H1 (cell line): ENCODE measurements around the gene CDKN2A. TPM values are rescaled to one million over a fixed set of nuclear protein-coding genes. Genes with fewer than 3 reads are reported as not detected.

ENCODE experiments used
- CTCF ChIA-PET: fragments of 300-600 bp; sonication (Branson Sonifier 250); formaldehyde crosslinking; loops from one replicate; lab custom pipeline; 2021; ENCODE audit not compliant: partially characterized antibody; lab: Charles Lee
- POLR2A ChIA-PET: fragments of 300-600 bp; sonication (Branson Sonifier 250); formaldehyde crosslinking; loops from one replicate; lab custom pipeline; 2021; ENCODE audit warnings: inconsistent platforms; ENCODE audit not compliant: partially characterized antibody; lab: Charles Lee
- DNase-seq, 2 experiments: peaks; one replicate each; pipeline versions ENCODE4 v3.0.0 to v3.0.0-alpha.2; 2010 to 2022; ENCODE audit warnings: low spot score in 2 of 2, low read depth in 1 of 2, mixed read lengths in 1 of 2
- FAIRE-seq: peaks from 2 replicates; lab custom pipeline; 2011; peaks lifted over from hg19 to GRCh38; lab: Jason Lieb, UNC
- H2AFZ ChIP-seq: 2 replicates; pipeline ENCODE4 v1.8.1; 2012; ENCODE audit warnings: low read length, inconsistent platforms
- H2AK5ac ChIP-seq: 2 replicates; pipeline ENCODE4 v1.6.1; 2013; ENCODE audit warnings: low read depth, low read length
- H2BK120ac ChIP-seq: replicated peaks from 2 replicates; pipeline ENCODE3; 2013; ENCODE audit warnings: low read depth, low read length, inconsistent platforms
- H2BK12ac ChIP-seq: 2 replicates; pipeline ENCODE4 v1.6.1; 2013; ENCODE audit warnings: low read depth, low read length
- H2BK15ac ChIP-seq: 2 replicates; pipeline ENCODE4 v1.6.1; 2013; ENCODE audit warnings: low read length
- H2BK20ac ChIP-seq: 2 replicates; pipeline ENCODE4 v1.6.1; 2013; ENCODE audit warnings: low read length
- H2BK5ac ChIP-seq: 2 replicates; pipeline ENCODE4 v1.6.1; 2013; ENCODE audit warnings: low read depth, low read length
- H3K14ac ChIP-seq: 2 replicates; pipeline ENCODE4 v1.6.1; 2013; ENCODE audit warnings: inconsistent platforms; ENCODE audit not compliant: insufficient read length
- H3K18ac ChIP-seq: 2 replicates; pipeline ENCODE4 v1.6.1; 2013; ENCODE audit warnings: low read length; ENCODE audit errors: extremely low read depth
- H3K23ac ChIP-seq: 2 replicates; pipeline ENCODE4 v1.6.1; 2013; ENCODE audit warnings: inconsistent platforms; ENCODE audit not compliant: insufficient read length
- H3K23me2 ChIP-seq: 2 replicates; pipeline ENCODE4 v1.6.1; 2013; ENCODE audit warnings: low read depth, low read length
- H3K27ac ChIP-seq: 2 replicates; pipeline ENCODE4 v1.6.1; 2011; ENCODE audit warnings: low read depth, low read length, inconsistent platforms
- H3K27me3 ChIP-seq, 4 experiments: replicated peaks in 1 of 4; 1 replicate in 1 of 4; 2 replicates in 3 of 4; pipeline versions ENCODE4 v1.6.1 to v1.8.1; 2011 to 2013; ENCODE audit warnings: low read length in 3 of 4, mild to moderate bottlenecking in 3 of 4, inconsistent platforms in 2 of 4, mixed read lengths in 2 of 4, moderate library complexity in 1 of 4; ENCODE audit not compliant: control insufficient read depth in 3 of 4, insufficient read depth in 3 of 4; ENCODE audit errors: extremely low read depth in 1 of 4
- H3K36me3 ChIP-seq, 4 experiments: 2 replicates each; pipeline versions ENCODE4 v1.6.1 to v1.8.1; 2011 to 2013; ENCODE audit warnings: mild to moderate bottlenecking in 4 of 4, low read length in 3 of 4, moderate library complexity in 2 of 4, control low read depth in 1 of 4, inconsistent platforms in 1 of 4; ENCODE audit not compliant: insufficient read depth in 4 of 4, control insufficient read depth in 2 of 4
- H3K4ac ChIP-seq: replicated peaks from 2 replicates; pipeline ENCODE3; 2013; ENCODE audit warnings: low read length, low read depth, mixed read lengths, inconsistent platforms; ENCODE audit not compliant: insufficient read length
- H3K4me1 ChIP-seq, 4 experiments: replicated peaks in 1 of 4; 1 replicate in 1 of 4; 2 replicates in 3 of 4; pipeline versions ENCODE4 v1.6.1 to v1.8.1; 2011 to 2013; ENCODE audit warnings: low read length in 3 of 4, inconsistent platforms in 2 of 4, mixed read lengths in 1 of 4; ENCODE audit not compliant: insufficient read depth in 4 of 4, control insufficient read depth in 3 of 4
- H3K4me2 ChIP-seq, 2 experiments: 2 replicates each; pipeline versions ENCODE4 v1.6.1 to v1.8.1; 2011 to 2013; ENCODE audit warnings: low read depth in 2 of 2, low read length in 2 of 2, control low read depth in 1 of 2, inconsistent platforms in 1 of 2, mild to moderate bottlenecking in 1 of 2; ENCODE audit not compliant: insufficient read depth in 1 of 2
- H3K4me3 ChIP-seq, 4 experiments: fragments of 200-600, 300-600 bp in 1 of 4; sonication (generic), shearing (Covaris generic), sonication (Bioruptor Twin) in 1 of 4; 2 replicates each; pipeline versions ENCODE4 v1.5.1 to v1.8.1; 2011 to 2016; ENCODE audit warnings: low read length in 4 of 4, low read depth in 3 of 4, control low read depth in 2 of 4, inconsistent platforms in 2 of 4, mild to moderate bottlenecking in 2 of 4, mixed read lengths in 1 of 4, moderate library complexity in 1 of 4; ENCODE audit not compliant: insufficient read depth in 2 of 4; ENCODE audit errors: extremely low read depth in 1 of 4
- H3K56ac ChIP-seq: replicated peaks from 2 replicates; pipeline ENCODE3; 2013; ENCODE audit warnings: low read depth, mild to moderate bottlenecking, mixed read lengths, low read length, inconsistent platforms; ENCODE audit not compliant: insufficient read length
- H3K79me1 ChIP-seq: 2 replicates; pipeline ENCODE4 v1.6.1; 2013; ENCODE audit warnings: low read depth, low read length, control low read depth
- H3K79me2 ChIP-seq, 2 experiments: 2 replicates each; pipeline versions ENCODE4 v1.6.1 to v1.8.1; 2012 to 2013; ENCODE audit warnings: low read length in 2 of 2, mild to moderate bottlenecking in 2 of 2, inconsistent platforms in 1 of 2; ENCODE audit not compliant: insufficient read depth in 2 of 2, control insufficient read depth in 1 of 2
- H3K9ac ChIP-seq, 4 experiments: replicated peaks in 1 of 4; 1 replicate in 1 of 4; 2 replicates in 3 of 4; pipeline versions ENCODE4 v1.6.1 to v1.8.1; 2011 to 2013; ENCODE audit warnings: low read depth in 3 of 4, low read length in 3 of 4, control low read depth in 2 of 4, mild to moderate bottlenecking in 2 of 4, moderate library complexity in 2 of 4, inconsistent platforms in 1 of 4; ENCODE audit errors: extremely low read depth in 1 of 4
- H3K9me3 ChIP-seq, 2 experiments: 2 replicates each; pipeline versions ENCODE4 v1.6.1 to v1.8.1; 2012 to 2013; ENCODE audit warnings: mild to moderate bottlenecking in 2 of 2, moderate library complexity in 2 of 2, control low read depth in 1 of 2, inconsistent platforms in 1 of 2, low read depth in 1 of 2, low read length in 1 of 2, mixed read lengths in 1 of 2; ENCODE audit not compliant: insufficient read depth in 2 of 2
- H4K20me1 ChIP-seq, 2 experiments: replicated peaks in 1 of 2; 2 replicates each; pipeline versions ENCODE3 to v1.8.1; 2011 to 2013; ENCODE audit warnings: inconsistent platforms in 2 of 2, low read length in 2 of 2, mild to moderate bottlenecking in 1 of 2; ENCODE audit not compliant: insufficient read depth in 2 of 2, control insufficient read depth in 1 of 2
- H4K5ac ChIP-seq: 2 replicates; pipeline ENCODE4 v1.6.1; 2013; ENCODE audit warnings: low read length, low read depth, mixed read lengths, inconsistent platforms; ENCODE audit not compliant: insufficient read length
- H4K8ac ChIP-seq: 2 replicates; pipeline ENCODE4 v1.8.0; 2013; ENCODE audit warnings: mild to moderate bottlenecking, moderate library complexity, low read length, inconsistent platforms; ENCODE audit not compliant: insufficient read depth; ENCODE audit errors: extremely low read depth
- H4K91ac ChIP-seq: replicated peaks from 2 replicates; pipeline ENCODE3; 2013; ENCODE audit warnings: low read length, mixed read lengths, inconsistent platforms; ENCODE audit not compliant: insufficient read length
- CBX5 ChIP-seq: fragments of 300-800, 300-1000 bp; sonication (generic); IDR thresholded peaks from 2 replicates; pipeline ENCODE4 v1.7.1; 2016; ENCODE audit warnings: antibody characterized with exemption, low read length, low read depth
- CBX8 ChIP-seq: fragments of 300-800, 300-1000 bp; sonication (generic); IDR thresholded peaks from 2 replicates; pipeline ENCODE4 v1.7.1; 2016; ENCODE audit warnings: low read depth, low read length, borderline replicate concordance
- CHD2 ChIP-seq: IDR thresholded peaks from 2 replicates; pipeline ENCODE4 v1.6.1; 2012; ENCODE audit warnings: low read length, improper control_type of control experiment
- EGR1 ChIP-seq: IDR thresholded peaks from 2 replicates; pipeline ENCODE4 v1.6.1; 2011; ENCODE audit warnings: low read depth, low read length, borderline replicate concordance
- EP300 ChIP-seq, 2 experiments: IDR thresholded peaks; 1 replicate in 1 of 2; 2 replicates in 1 of 2; pipeline ENCODE4 v1.6.1; 2011 to 2012; ENCODE audit warnings: low read depth in 2 of 2, low read length in 2 of 2, mild to moderate bottlenecking in 2 of 2, borderline replicate concordance in 1 of 2, inconsistent platforms in 1 of 2, moderate library complexity in 1 of 2
- HDAC6 ChIP-seq: IDR thresholded peaks from one replicate; pipeline ENCODE4 v1.7.1; 2012; ENCODE audit warnings: low read depth, mild to moderate bottlenecking, inconsistent platforms, low read length, moderate library complexity
- POLR2A ChIP-seq, 2 experiments: IDR thresholded peaks; 1 replicate in 1 of 2; 2 replicates in 1 of 2; pipeline ENCODE4 v1.6.1; 2011; ENCODE audit warnings: low read depth in 2 of 2, low read length in 2 of 2, mild to moderate bottlenecking in 2 of 2; ENCODE audit errors: control extremely low read depth in 1 of 2
- SAP30 ChIP-seq: fragments of 300-600 bp; sonication (generic); IDR thresholded peaks from 2 replicates; pipeline ENCODE4 v1.7.1; 2012; ENCODE audit warnings: low read length, moderate library complexity, mild to moderate bottlenecking, inconsistent platforms; ENCODE audit not compliant: insufficient read depth, insufficient replicate concordance
- SIN3A ChIP-seq, 2 experiments: IDR thresholded peaks in 1 of 2; conservative IDR thresholded peaks in 1 of 2; 2 replicates each; pipeline ENCODE4 v1.6.1; 2011 to 2012; ENCODE audit warnings: low read length in 2 of 2, improper control_type of control experiment in 1 of 2, low read depth in 1 of 2, mild to moderate bottlenecking in 1 of 2
- SP4 ChIP-seq: IDR thresholded peaks from 2 replicates; pipeline ENCODE4 v1.6.1; 2012; ENCODE audit warnings: low read length, inconsistent platforms
- SRF ChIP-seq: IDR thresholded peaks from 2 replicates; pipeline ENCODE4 v1.6.1; 2011; ENCODE audit warnings: mild to moderate bottlenecking, low read depth, low read length, moderate library complexity
- TAF1 ChIP-seq: IDR thresholded peaks from 2 replicates; pipeline ENCODE4 v1.6.1; 2011; ENCODE audit warnings: mild to moderate bottlenecking, low read depth, low read length
- TAF7 ChIP-seq: optimal IDR thresholded peaks from 2 replicates; pipeline ENCODE3; 2011; ENCODE audit warnings: low read depth, mild to moderate bottlenecking, inconsistent platforms, low read length, moderate library complexity, borderline replicate concordance
- TCF12 ChIP-seq: IDR thresholded peaks from 2 replicates; pipeline ENCODE4 v1.6.1; 2011; ENCODE audit warnings: low read depth, mild to moderate bottlenecking, low read length
- TEAD4 ChIP-seq: IDR thresholded peaks from 2 replicates; pipeline ENCODE4 v1.6.1; 2012; ENCODE audit warnings: low read depth, low read length, inconsistent platforms, mixed read lengths
- YY1 ChIP-seq: IDR thresholded peaks from 2 replicates; pipeline ENCODE4 v1.6.1; 2011; ENCODE audit warnings: low read depth, mild to moderate bottlenecking, low read length
- WGBS, 2 experiments: shearing (Covaris generic) in 1 of 2; methylation state at CpG; one replicate each; pipeline versions ENCODE4 v1.1.6 to v1.1.7; 2013 to 2015; ENCODE audit warnings: low lambda C conversion rate in 2 of 2, mixed read lengths in 2 of 2, inconsistent platforms in 1 of 2, low coverage in 1 of 2, missing lambda C conversion rate in 1 of 2; ENCODE audit not compliant: insufficient replicate concordance in 2 of 2, insufficient coverage in 1 of 2, insufficient read length in 1 of 2; ENCODE audit errors: extremely low coverage in 1 of 2, missing lambda C conversion rate in 1 of 2; 5-methylcytosine and 5-hydroxymethylcytosine counted together
- polyA plus RNA-seq, 7 experiments: library from polyadenylated mRNA; depleted of rRNA in 3 of 7; stranded (reverse) in 5 of 7; unstranded in 2 of 7; fragments of >200 nt in 5 of 7; fragments of 200-250 nt in 2 of 7; gene quantifications; 1 replicate in 5 of 7; 2 replicates in 1 of 7; 4 replicates in 1 of 7; pipeline versions ENCODE4 v1.2.1 to v1.2.3, GENCODE V29; 2011 to 2013; ENCODE audit warnings: missing spikeins in 2 of 7, mixed read lengths in 2 of 7
- total RNA-seq: library from RNA; stranded (reverse); fragmentation: NEBNext Ultra II Directional; extraction: Animal tissue kit (Norgen Biotek cat#: 25700); gene quantifications from 2 replicates; pipeline ENCODE4 v1.2.1, GENCODE V29; 2021

Gene CDKN2A
- total and polyA plus RNA-seq, 2 of the 8 experiments (the other 6 are each of a cell fraction or from before 2014, with no cell fraction given), result 0.51 to 0.73 TPM

- Histone ChIP-seq H3K79me1 (no peaks in the 10 kb centered on the region), H3K4me1 (no peaks in the 10 kb centered on the region), H3K27ac (no peak overlapping the region), H4K8ac (no peak overlapping the region), H3K18ac (no peak overlapping the region), H4K91ac (no peak overlapping the region), H3K9ac (no peak overlapping the region), H4K5ac (no peak overlapping the region), H3K23ac (no peak overlapping the region), H2AFZ (no peak overlapping the region), H3K79me2 (no peaks in the 10 kb centered on the region), H2BK5ac (no peak overlapping the region; the same call in 1 of the 2 replicates), H2BK20ac (no peak overlapping the region), H3K23me2 (no peaks in the 10 kb centered on the region), H3K4me3 (no peak overlapping the region), H3K4ac (no peak overlapping the region), H2BK15ac (no peak overlapping the region), H2BK120ac (no peak overlapping the region), H3K4me2 (no peak overlapping the region), H3K27me3 (no peaks in the 10 kb centered on the region), H4K20me1 (no peaks in the 10 kb centered on the region), H3K36me3 (no peaks in the 10 kb centered on the region), H3K9me3 (no peaks in the 10 kb centered on the region), H2BK12ac (no peak overlapping the region), H3K56ac (no peak overlapping the region), H3K14ac (no peak overlapping the region), H2AK5ac (no peak overlapping the region)
- no peak for FAIRE-seq
- DNase-seq, result no peak
- CTCF ChIA-PET, result interaction anchor here (1.3 to 3.0 kb wide), 5 partner anchors 12 to 570 kb away, joined by 3 to 8 read pairs (median 4); no protein-coding TSS in a partner anchor
- WGBS, 2 experiments, result 91% methylated on average over 2 of the region's 2 CpGs; no CpG with 5 or more reads in 1 of the 2 experiments
- POLR2A ChIA-PET, result no interaction called here
- TF ChIP-seq CHD2, result no peak
- no peak for TF ChIP-seq TEAD4
- TF ChIP-seq YY1, result no peak
- no peak for TF ChIP-seq TCF12
- TF ChIP-seq POLR2A (IDR thresholded peaks at IDR 0.05; ENCODE audit: control extremely low read depth in 1 of 2, low read depth in 2 of 2, low read length in 2 of 2), result no peak
- TF ChIP-seq SAP30, result no peak
- no peak for TF ChIP-seq TAF7
- TF ChIP-seq CBX5, result no peak
- TF ChIP-seq SP4, result no peak
- no peak for TF ChIP-seq EGR1
- no peak for TF ChIP-seq SIN3A (conservative IDR thresholded peaks at IDR 0.05 in 1 of 2, IDR thresholded peaks at IDR 0.05 in 1 of 2; ENCODE audit: low read depth in 1 of 2, low read length in 2 of 2)
- no peak for TF ChIP-seq HDAC6
- no peak for TF ChIP-seq SRF
- TF ChIP-seq CBX8, result no peak
- no peak for TF ChIP-seq EP300 (IDR thresholded peaks at IDR 0.05; ENCODE audit: borderline replicate concordance in 1 of 2, low read depth in 2 of 2, low read length in 2 of 2)
- no peak for TF ChIP-seq TAF1
These were observed 41.4 kb upstream of the CDKN2A start for GRCh38 chr9:22035591-22036011.
